GM18873 (cell line): ENCODE results near the gene CETP.
"Not testable (repeated sequence)": the region's sequence is repeated elsewhere in the genome, so short reads cannot be mapped to it uniquely, and the experiment has no call there.

Experiments
- ATAC-seq: cut with Tn5 transposase; IDR thresholded peaks from one replicate; pipeline ENCODE4 v1.9.1; 2021; ENCODE audit warnings: mild to moderate bottlenecking, moderate library complexity, moderate number of reproducible peaks; ENCODE audit not compliant: unreplicated experiment, low FRiP score

CETP gene

GRCh38 chr16:56953006-56953405 is 8.7 kb upstream of the CETP start:
- no peak for ATAC-seq

- no peak for ATAC-seq
Observed at GRCh38 chr16:56956076-56956475, 5.7 kb upstream of the CETP start.

GRCh38 chr16:56956756-56957155 is 5.0 kb upstream of the CETP start:
- no peak for ATAC-seq

- ATAC-seq = no peak
Observed at GRCh38 chr16:56960681-56961281, 969 bp upstream of the CETP start.

- no peak for ATAC-seq
Observed at GRCh38 chr16:56961386-56961785, 364 bp upstream of the CETP start.

- no peak for ATAC-seq
Observed at GRCh38 chr16:56964243-56965148, 2.7 kb downstream of the CETP start.

- no peak for ATAC-seq
Observed at GRCh38 chr16:56965149-56966092, 3.7 kb downstream of the CETP start.

GRCh38 chr16:56966093-56966475 is 4.3 kb downstream of the CETP start:
- no peak for ATAC-seq

- no peak for ATAC-seq
Observed at GRCh38 chr16:56967733-56968132, 6.0 kb downstream of the CETP start.

GRCh38 chr16:56969769-56970168 is 8.0 kb downstream of the CETP start:
- ATAC-seq = no peak

- peak; percentile 67 for ATAC-seq
Observed at GRCh38 chr16:56970934-56971767, 9.4 kb downstream of the CETP start.

- no peak for ATAC-seq
Observed at GRCh38 chr16:56971768-56972043, 10.0 kb downstream of the CETP start.

GRCh38 chr16:56972403-56973293 is 10.9 kb downstream of the CETP start:
- ATAC-seq = no peak

GRCh38 chr16:56973294-56973689 is 11.5 kb downstream of the CETP start:
- no peak for ATAC-seq

- ATAC-seq = not testable (repeated sequence)
Observed at GRCh38 chr16:56973899-56974298, 12.1 kb downstream of the CETP start.

- ATAC-seq = no peak
Observed at GRCh38 chr16:56974549-56975300, 13.0 kb downstream of the CETP start.

- no peak for ATAC-seq
Observed at GRCh38 chr16:56975714-56976113, 14.0 kb downstream of the CETP start.

- ATAC-seq = no peak
Observed at GRCh38 chr16:56977216-56977615, 15.5 kb downstream of the CETP start.
